Common myeloid progenitor, CD34-positive (primary cell): ENCODE results near the gene TTC9.

ENCODE experiments used
- CTCF ChIA-PET: fragments of 350-600 bp; sonication (Branson Sonifier 250); formaldehyde crosslinking; loops from one replicate; lab custom pipeline; 2021; ENCODE audit warnings: antibody characterized with exemption; lab: Charles Lee
- POLR2A ChIA-PET: fragments of 350-600 bp; sonication (Branson Sonifier 250); formaldehyde crosslinking; loops from one replicate; lab custom pipeline; 2021; ENCODE audit warnings: antibody characterized with exemption; lab: Charles Lee
- DNase-seq, 3 donors: peaks; one replicate each; pipeline versions ENCODE4 v3.0.0 to v3.0.0-alpha.2; 2013
- H3K27ac ChIP-seq, 2 experiments: 1 replicate in 1 of 2; 2 replicates in 1 of 2; pipeline ENCODE4 v1.7.0; 2013; ENCODE audit warnings: inconsistent platforms in 2 of 2, low read length in 2 of 2, mild to moderate bottlenecking in 2 of 2, low read depth in 1 of 2, moderate library complexity in 1 of 2; ENCODE audit not compliant: severe bottlenecking in 2 of 2, insufficient read depth in 1 of 2, poor library complexity in 1 of 2
- H3K27me3 ChIP-seq, 5 experiments: replicated peaks in 2 of 5; 1 replicate in 3 of 5; 2 replicates in 2 of 5; pipeline versions ENCODE4 v1.6.1 to v1.7.0; 2013; ENCODE audit warnings: low read length in 4 of 5, mild to moderate bottlenecking in 2 of 5, moderate library complexity in 2 of 5, inconsistent platforms in 1 of 5; ENCODE audit not compliant: insufficient read depth in 5 of 5, control insufficient read depth in 4 of 5
- H3K36me3 ChIP-seq, 4 experiments: 1 replicate in 2 of 4; 2 replicates in 2 of 4; pipeline versions ENCODE4 v1.6.1 to v1.7.0; 2013; ENCODE audit warnings: low read length in 3 of 4, control low read depth in 1 of 4, mild to moderate bottlenecking in 1 of 4; ENCODE audit not compliant: control insufficient read depth in 4 of 4, insufficient read depth in 4 of 4
- H3K4me1 ChIP-seq, 4 experiments: 1 replicate in 3 of 4; 2 replicates in 1 of 4; pipeline versions ENCODE4 v1.6.1 to v1.7.1; 2013; ENCODE audit warnings: low read length in 3 of 4, mild to moderate bottlenecking in 3 of 4, control low read depth in 1 of 4, inconsistent platforms in 1 of 4, moderate library complexity in 1 of 4; ENCODE audit not compliant: control insufficient read depth in 4 of 4, insufficient read depth in 4 of 4; ENCODE audit errors: control extremely low read depth in 1 of 4
- H3K4me3 ChIP-seq, 7 experiments: 1 replicate in 4 of 7; 2 replicates in 3 of 7; pipeline versions ENCODE4 v1.5.1 to v1.7.0; 2013; ENCODE audit warnings: mild to moderate bottlenecking in 7 of 7, low read length in 6 of 7, moderate library complexity in 6 of 7, inconsistent platforms in 2 of 7, low read depth in 2 of 7, control low read depth in 1 of 7; ENCODE audit not compliant: insufficient read depth in 4 of 7, control insufficient read depth in 1 of 7; ENCODE audit errors: extremely low read depth in 1 of 7
- H3K9me3 ChIP-seq, 5 experiments: 1 replicate in 4 of 5; 2 replicates in 1 of 5; pipeline versions ENCODE4 v1.6.1 to v1.7.1; 2013; ENCODE audit warnings: low read length in 4 of 5, mild to moderate bottlenecking in 2 of 5, inconsistent platforms in 1 of 5, low read depth in 1 of 5, moderate library complexity in 1 of 5; ENCODE audit not compliant: control insufficient read depth in 4 of 5, insufficient read depth in 2 of 5; ENCODE audit errors: control extremely low read depth in 1 of 5
- WGBS: methylation state at CpG from one replicate; pipeline ENCODE4 v1.1.5; 2013; ENCODE audit not compliant: insufficient coverage; 5-methylcytosine and 5-hydroxymethylcytosine counted together

Gene TTC9

DNA sequence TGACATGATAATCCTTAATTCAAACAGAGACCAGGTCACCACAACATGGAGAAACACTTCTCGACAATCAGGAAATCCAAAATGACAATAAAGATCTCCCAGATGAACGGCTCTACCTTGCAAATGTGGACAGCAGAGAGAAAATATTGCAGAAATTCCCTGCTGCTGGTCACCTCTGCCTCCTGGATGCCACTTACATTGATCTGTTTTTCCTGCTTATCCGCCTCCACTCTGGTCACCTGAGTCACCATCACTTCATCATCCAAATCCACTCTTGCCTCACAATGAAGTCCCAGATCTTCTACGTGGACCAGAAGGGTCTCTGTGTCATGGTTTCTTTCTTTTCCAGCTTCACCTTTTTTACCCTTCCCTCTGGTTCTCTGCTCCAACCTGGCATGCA, 21.1 kb downstream of the TTC9 start:
- H3K4me3 ChIP-seq, result no peak overlapping the region
- H3K27me3 ChIP-seq, result no peaks in the 10 kb centered on the region
- H3K4me1 ChIP-seq, result peaks cover 32 to 60% (median 47%) of the 10 kb centered on the region in 4 experiments
- H3K9me3 ChIP-seq, result no peaks in the 10 kb centered on the region
- POLR2A ChIA-PET, result no interaction called here
- H3K36me3 ChIP-seq, result peaks cover 3 to 12% (median 5%) of the 10 kb centered on the region in 4 experiments
- CTCF ChIA-PET, result no interaction called here
- no peak overlapping the region for H3K27ac ChIP-seq
- no peak for DNase-seq
- 95% methylated on average over 4 of the region's 4 CpGs for WGBS

DNA sequence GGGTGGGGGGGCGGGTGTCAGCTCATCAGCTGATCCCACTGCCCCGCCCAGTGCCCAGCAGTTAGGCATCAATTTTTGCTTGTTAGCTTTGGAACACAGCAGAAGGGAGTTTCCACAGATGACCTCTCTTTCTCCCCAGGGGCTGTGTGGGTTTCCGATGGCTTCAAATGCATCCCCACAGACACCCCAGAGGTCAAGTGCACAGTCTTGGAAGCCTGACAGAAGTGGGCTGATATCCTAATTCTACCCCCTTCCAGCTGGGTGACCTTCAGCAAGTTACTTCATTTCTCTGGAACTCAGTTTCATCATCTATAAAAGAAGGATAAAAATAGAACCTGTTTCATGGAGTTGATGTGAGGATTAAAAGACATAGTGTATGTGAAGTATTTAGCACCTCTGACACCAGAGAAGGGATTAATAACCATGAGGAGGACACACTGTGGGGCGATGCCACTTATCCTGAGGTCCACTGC, 22.0 kb downstream of the TTC9 start:
- peaks cover 5 to 12% (median 5%) of the 10 kb centered on the region in 4 experiments for H3K36me3 ChIP-seq
- no peaks in the 10 kb centered on the region for H3K27me3 ChIP-seq
- DNase-seq, result no peak
- CTCF ChIA-PET, result interaction anchor here (1.0 kb wide), 1 partner anchor 50 kb away, joined by 3 read pairs; no protein-coding TSS in a partner anchor
- no peaks in the 10 kb centered on the region for H3K9me3 ChIP-seq
- H3K4me3 ChIP-seq, result no peak overlapping the region
- peaks cover 28 to 51% (median 38%) of the 10 kb centered on the region in 4 experiments for H3K4me1 ChIP-seq
- WGBS, result 100% methylated on average over 3 of the region's 4 CpGs
- no peak overlapping the region for H3K27ac ChIP-seq
- POLR2A ChIA-PET, result no interaction called here

DNA sequence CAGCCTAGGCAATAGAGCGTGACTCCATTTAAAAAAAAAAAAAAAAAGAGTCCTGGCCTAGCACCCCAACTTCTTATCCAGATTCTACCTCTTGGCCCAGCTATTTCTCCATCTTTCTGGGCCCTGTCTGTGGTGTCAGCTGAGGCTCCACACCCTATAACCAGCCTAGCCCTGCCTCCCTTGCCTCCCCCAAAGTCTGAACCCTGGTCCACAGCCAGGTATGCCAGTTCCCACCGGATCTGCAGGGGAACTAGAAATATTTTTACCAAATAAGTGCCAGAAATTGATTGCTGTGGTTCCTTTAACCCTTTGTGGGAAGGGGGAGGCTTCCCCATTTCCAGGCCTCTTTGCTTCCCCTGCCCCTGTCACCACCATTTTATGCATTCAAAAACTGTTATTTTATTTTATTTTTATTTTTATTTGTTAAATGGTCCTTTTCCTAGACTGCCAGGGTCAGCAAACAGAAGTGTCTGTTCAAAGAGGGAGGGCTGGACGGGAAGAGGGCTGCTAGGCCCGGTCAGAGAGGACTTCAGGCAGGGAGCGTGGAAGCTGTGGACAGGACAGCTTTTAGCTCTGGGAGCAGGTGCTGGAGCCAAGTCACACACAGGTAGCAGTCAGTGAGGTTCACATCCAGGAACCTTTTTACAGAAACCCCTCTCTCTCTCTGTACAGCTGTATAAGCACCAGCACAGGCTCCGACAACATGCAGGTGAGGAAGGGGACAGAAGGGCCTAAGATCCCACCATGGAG, 23.2 kb downstream of the TTC9 start:
- POLR2A ChIA-PET, result no interaction called here
- H3K27ac ChIP-seq, result no peak overlapping the region
- no peak overlapping the region for H3K4me3 ChIP-seq
- no peaks in the 10 kb centered on the region for H3K9me3 ChIP-seq
- peaks cover 20 to 40% (median 27%) of the 10 kb centered on the region in 4 experiments for H3K4me1 ChIP-seq
- DNase-seq, result no peak
- peaks cover 5 to 14% (median 8%) of the 10 kb centered on the region in 4 experiments for H3K36me3 ChIP-seq
- H3K27me3 ChIP-seq, result no peaks in the 10 kb centered on the region
- WGBS, result 94% methylated on average over 3 of the region's 6 CpGs
- CTCF ChIA-PET, result no interaction called here

DNA sequence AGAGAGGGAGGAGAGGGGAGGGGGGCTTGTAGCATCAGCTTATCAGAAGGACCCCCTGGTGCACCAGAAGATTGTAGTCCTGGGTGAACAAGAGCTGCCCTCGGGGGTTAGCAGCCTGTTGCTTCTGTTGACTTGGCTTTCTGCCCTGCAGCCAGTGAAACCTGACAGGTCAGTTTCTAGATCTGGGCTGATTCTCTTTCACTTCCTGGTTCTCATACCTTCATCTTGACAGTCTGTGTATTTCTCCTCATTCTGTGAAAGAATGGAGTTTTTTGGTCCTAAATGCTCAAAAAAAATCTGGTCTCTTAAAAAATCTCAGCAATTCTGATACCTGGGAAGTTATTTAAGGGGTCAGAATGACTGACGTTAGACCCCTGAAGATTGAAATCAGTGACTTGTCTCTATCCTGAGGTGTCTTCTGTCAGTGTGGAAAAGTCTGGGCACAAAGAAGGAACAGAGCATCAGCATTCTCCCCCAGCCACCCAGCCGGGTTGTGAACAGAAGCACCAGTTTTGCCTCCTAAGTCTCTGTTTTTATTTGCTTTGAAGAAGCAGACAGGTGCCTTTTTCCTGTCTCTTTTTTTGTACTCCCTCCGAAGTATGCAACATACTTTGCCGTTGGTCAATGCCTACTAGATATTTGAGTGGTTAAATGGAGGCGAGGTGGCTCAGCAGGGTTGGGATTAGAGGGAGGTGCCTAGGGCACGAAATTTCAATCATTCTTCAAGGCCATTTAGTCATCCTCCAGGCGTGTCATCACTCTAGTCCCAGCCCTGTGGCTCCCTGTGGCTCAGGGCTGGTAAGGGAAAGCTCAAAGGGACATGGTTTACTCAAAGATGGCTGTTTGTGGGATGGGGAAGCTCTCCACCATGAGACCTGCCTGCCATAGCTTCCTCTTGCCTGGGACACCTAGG, 24.0 kb downstream of the TTC9 start:
- Histone ChIP-seq H3K27ac (no peak overlapping the region), H3K4me3 (no peak overlapping the region), H3K4me1 (peaks cover 15 to 31% (median 23%) of the 10 kb centered on the region in 4 experiments), H3K27me3 (no peaks in the 10 kb centered on the region), H3K36me3 (peaks cover 5 to 18% (median 13%) of the 10 kb centered on the region in 4 experiments), H3K9me3 (no peaks in the 10 kb centered on the region)
- CTCF ChIA-PET, result interaction anchor here (0.6 kb wide), 1 partner anchor 80 kb away, joined by 3 read pairs; no protein-coding TSS in a partner anchor
- POLR2A ChIA-PET, result no interaction called here
- DNase-seq, result no peak
- WGBS, result 88% methylated on average over 6 of the region's 8 CpGs

DNA sequence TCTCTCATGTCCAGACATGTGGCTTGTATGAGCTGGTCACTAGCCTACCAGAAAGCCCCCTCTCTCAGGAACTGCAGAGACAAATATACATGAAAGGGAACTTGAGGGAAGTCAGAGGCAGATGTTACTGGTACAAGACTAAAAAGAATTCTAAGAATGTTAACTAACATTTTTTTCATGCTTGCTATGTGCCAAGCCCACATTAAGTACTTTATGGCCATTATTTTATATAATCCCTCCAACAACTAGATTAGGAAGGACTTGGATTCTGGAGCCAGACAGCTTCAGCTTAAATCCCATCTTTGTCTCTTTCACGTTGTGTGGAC, 24.6 kb downstream of the TTC9 start:
- ChIA-PET CTCF (interaction anchor here (0.6 kb wide), 1 partner anchor 81 kb away, joined by 3 read pairs; no protein-coding TSS in a partner anchor), POLR2A (no interaction called here)
- Histone ChIP-seq H3K36me3 (peaks cover 6 to 24% (median 15%) of the 10 kb centered on the region in 4 experiments), H3K4me1 (peaks cover 9 to 25% (median 17%) of the 10 kb centered on the region in 4 experiments), H3K27me3 (no peaks in the 10 kb centered on the region), H3K9me3 (no peaks in the 10 kb centered on the region), H3K27ac (no peak overlapping the region), H3K4me3 (no peak overlapping the region)
- DNase-seq, result no peak
- no CpG with 5 or more reads among the region's 1 CpG for WGBS

DNA sequence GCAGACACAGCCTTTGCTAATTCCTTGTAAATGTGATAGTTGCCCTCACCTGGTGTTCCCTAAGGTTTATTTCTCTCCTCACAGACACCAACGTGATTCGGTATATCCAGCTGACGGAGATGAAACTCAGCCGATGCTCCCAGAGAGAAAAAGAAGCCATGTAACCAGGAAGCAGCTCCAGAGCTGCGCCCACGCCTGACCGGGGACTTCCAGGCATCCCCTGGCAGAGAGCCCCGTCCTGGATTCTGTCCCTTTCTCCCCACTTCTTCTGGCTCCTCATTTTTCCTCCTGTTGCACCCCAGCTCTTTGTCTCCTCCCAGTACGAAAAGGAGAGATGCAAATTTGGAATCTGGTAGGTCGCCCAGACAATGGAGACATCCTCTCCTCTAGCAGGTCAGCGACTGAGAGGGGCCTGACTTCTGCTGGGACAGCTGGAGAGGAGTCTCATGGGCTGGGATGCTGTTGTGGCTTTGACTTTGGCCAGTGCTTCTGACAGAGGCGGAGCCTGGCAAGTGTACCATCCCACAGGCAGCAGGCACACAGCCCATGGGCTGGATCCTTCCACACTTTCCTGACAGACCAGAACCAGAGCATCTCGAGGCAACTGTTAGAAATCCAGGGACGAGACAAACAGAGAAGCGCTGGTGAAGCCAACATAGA, 29.4 kb downstream of the TTC9 start:
- Histone ChIP-seq H3K27me3 (no peaks in the 10 kb centered on the region), H3K36me3 (peaks cover 7 to 30% (median 16%) of the 10 kb centered on the region in 4 experiments), H3K4me3 (no peak overlapping the region), H3K4me1 (peaks cover 0 to 3% (median 0%) of the 10 kb centered on the region in 4 experiments), H3K27ac (no peak overlapping the region), H3K9me3 (no peaks in the 10 kb centered on the region)
- POLR2A ChIA-PET, result no interaction called here
- WGBS, result 95% methylated on average over 14 of the region's 15 CpGs
- DNase-seq, result no peak
- CTCF ChIA-PET, result interaction anchor here (1.0 kb wide), 1 partner anchor 15 kb away, joined by 3 read pairs; no protein-coding TSS in a partner anchor
